PC-9 (cell line): ENCODE results near the gene SLC25A47. TPM values are rescaled to one million over a fixed set of nuclear protein-coding genes. Genes with fewer than 3 reads are reported as not detected.

ENCODE experiments used
- BruUV-seq: library from RNA; stranded (reverse); fragments of 400-500 nt; replicated peaks from 2 replicates; lab custom pipeline; 2021; lab: Mats Ljungman, UMichigan
- CTCF ChIA-PET: fragments of 300-600 bp; sonication (Branson Sonifier 250); formaldehyde crosslinking; loops from one replicate; lab custom pipeline; 2022; ENCODE audit warnings: antibody characterized with exemption; lab: Charles Lee
- POLR2A ChIA-PET: fragments of 300-600 bp; sonication (Branson Sonifier 250); formaldehyde crosslinking; loops from one replicate; lab custom pipeline; 2022; ENCODE audit warnings: antibody characterized with exemption; ENCODE audit not compliant: unreplicated experiment; lab: Charles Lee
- DNase-seq, 2 experiments: peaks; one replicate each; pipeline versions ENCODE4 v3.0.0 to v3.0.0-alpha.2; 2015 to 2022; ENCODE audit warnings: mixed read lengths in 1 of 2
- H2AFZ ChIP-seq: fragments of 200-600 bp; sonication (generic); 2 replicates; pipeline ENCODE4 v1.8.1; 2017; ENCODE audit warnings: antibody characterized with exemption
- H3F3A ChIP-seq: fragments of 200-600 bp; sonication (generic); 2 replicates; pipeline ENCODE4 v1.8.1; 2017; ENCODE audit warnings: antibody characterized with exemption, mild to moderate bottlenecking, low read depth; ENCODE audit not compliant: insufficient read depth
- H3K27ac ChIP-seq: fragments of 200-600 bp; sonication (generic); 2 replicates; pipeline ENCODE4 v1.6.1; 2016; ENCODE audit warnings: mixed run types
- H3K27me3 ChIP-seq: fragments of 200-600 bp; sonication (generic); 2 replicates; pipeline ENCODE4 v1.6.1; 2016; ENCODE audit warnings: low read depth, mixed run types; ENCODE audit not compliant: insufficient read depth
- H3K36me3 ChIP-seq: fragments of 200-600 bp; sonication (generic); 2 replicates; pipeline ENCODE4 v1.6.1; 2016; ENCODE audit warnings: low read depth, mixed run types
- H3K4me1 ChIP-seq: fragments of 200-600 bp; sonication (generic); replicated peaks from 2 replicates; pipeline ENCODE4 v1.6.1; 2016; ENCODE audit warnings: mixed run types; ENCODE audit not compliant: insufficient read depth
- H3K4me2 ChIP-seq: fragments of 200-600 bp; sonication (generic); 2 replicates; pipeline ENCODE4 v1.6.1; 2017; ENCODE audit warnings: mixed run types
- H3K4me3 ChIP-seq: fragments of 200-600 bp; sonication (generic); 2 replicates; pipeline ENCODE4 v1.6.1; 2016; ENCODE audit warnings: mixed run types
- H3K79me2 ChIP-seq: fragments of 200-600 bp; sonication (generic); 2 replicates; pipeline ENCODE4 v1.6.1; 2017; ENCODE audit warnings: low read depth, mixed run types
- H3K9me2 ChIP-seq: fragments of 200-600 bp; sonication (generic); 2 replicates; pipeline ENCODE4 v1.8.1; 2017; ENCODE audit warnings: mild to moderate bottlenecking; ENCODE audit not compliant: insufficient read depth
- H3K9me3 ChIP-seq: fragments of 200-600 bp; sonication (generic); 2 replicates; pipeline ENCODE4 v1.8.1; 2016; ENCODE audit warnings: low read depth; ENCODE audit not compliant: insufficient read depth
- H4K20me1 ChIP-seq: fragments of 200-600 bp; sonication (generic); 2 replicates; pipeline ENCODE4 v1.8.1; 2017; ENCODE audit not compliant: insufficient read depth
- CTCF ChIP-seq: fragments of 200-600 bp; sonication (generic); conservative IDR thresholded peaks from 2 replicates; pipeline ENCODE4 v1.6.1; 2017; ENCODE audit warnings: mixed run types, antibody characterized with exemption, mild to moderate bottlenecking, moderate library complexity
- EZH2 ChIP-seq: fragments of 200-600 bp; sonication (generic); IDR thresholded peaks from 2 replicates; pipeline ENCODE4 v1.8.0; 2017; ENCODE audit warnings: antibody characterized with exemption, low read depth
- intact Hi-C: fragments of 100-400 bp; cut with micrococcal nuclease; formaldehyde crosslinking; loops from one replicate; pipeline ENCODE4 v1.10.0; 2022; ENCODE audit not compliant: unreplicated experiment
- total RNA-seq: library from RNA; stranded (reverse); gene quantifications from 2 replicates; pipeline ENCODE4 v1.2.3, GENCODE V29; 2021

The SLC25A47 gene
- total RNA-seq, 1 experiment from 2014 or later: not detected

GRCh38 chr14:100313464-100314230 lies 9.5 kb upstream of the SLC25A47 start:
- Histone ChIP-seq H2AFZ (no peak overlapping the region), H3K27ac (no peak overlapping the region), H3K36me3 (no peaks in the 10 kb centered on the region), H4K20me1 (no peaks in the 10 kb centered on the region), H3K79me2 (no peaks in the 10 kb centered on the region), H3K9me3 (no peaks in the 10 kb centered on the region), H3F3A (no peaks in the 10 kb centered on the region), H3K27me3 (no peaks in the 10 kb centered on the region; the same call in 1 of the 2 replicates), H3K4me1 (no peaks in the 10 kb centered on the region), H3K4me3 (no peak overlapping the region), H3K9me2 (no peaks in the 10 kb centered on the region), H3K4me2 (no peak overlapping the region)
- intact Hi-C loops: no loop called here
- DNase-seq: no peak
- POLR2A ChIA-PET: no interaction called here
- no peak for TF ChIP-seq CTCF
- no peak for TF ChIP-seq EZH2
- BruUV-seq: no TSS peak
- CTCF ChIA-PET: no interaction called here

DNA sequence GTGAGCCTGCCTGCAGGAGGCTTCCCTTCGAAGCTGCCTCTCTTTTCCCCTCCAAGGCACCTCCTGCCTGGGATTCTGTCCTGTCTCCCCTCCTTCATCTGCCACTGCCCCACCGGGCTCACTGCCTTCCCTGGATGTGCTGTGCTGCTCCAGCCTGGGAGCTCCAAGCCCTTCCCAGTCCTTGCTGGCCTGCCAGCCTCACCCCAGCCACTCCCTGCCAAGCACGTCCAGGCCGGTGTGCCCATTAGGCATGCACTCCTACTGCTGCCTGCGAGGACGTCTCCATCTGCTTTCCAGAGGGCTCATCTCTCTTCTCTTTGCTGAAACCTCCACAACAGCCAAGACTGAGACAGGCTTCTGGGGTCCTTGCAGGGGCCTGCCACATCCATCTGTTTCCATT lies 8.4 kb upstream of the SLC25A47 start:
- TF ChIP-seq CTCF (no peak), EZH2 (no peak)
- BruUV-seq: no TSS peak
- H2AFZ ChIP-seq: no peak overlapping the region
- no peaks in the 10 kb centered on the region for H3K4me1 ChIP-seq
- H4K20me1 ChIP-seq: no peaks in the 10 kb centered on the region
- ChIA-PET POLR2A (no interaction called here), CTCF (no interaction called here)
- no peaks in the 10 kb centered on the region for H3K9me3 ChIP-seq
- no peak overlapping the region for H3K4me2 ChIP-seq
- intact Hi-C loops: no loop called here
- no peak overlapping the region for H3K4me3 ChIP-seq
- H3K79me2 ChIP-seq: no peaks in the 10 kb centered on the region
- no peaks in the 10 kb centered on the region for H3F3A ChIP-seq
- no peak for DNase-seq
- no peak overlapping the region for H3K27ac ChIP-seq
- H3K36me3 ChIP-seq: no peaks in the 10 kb centered on the region
- no peaks in the 10 kb centered on the region; the same call in 1 of the 2 replicates for H3K27me3 ChIP-seq
- H3K9me2 ChIP-seq: no peaks in the 10 kb centered on the region

DNA sequence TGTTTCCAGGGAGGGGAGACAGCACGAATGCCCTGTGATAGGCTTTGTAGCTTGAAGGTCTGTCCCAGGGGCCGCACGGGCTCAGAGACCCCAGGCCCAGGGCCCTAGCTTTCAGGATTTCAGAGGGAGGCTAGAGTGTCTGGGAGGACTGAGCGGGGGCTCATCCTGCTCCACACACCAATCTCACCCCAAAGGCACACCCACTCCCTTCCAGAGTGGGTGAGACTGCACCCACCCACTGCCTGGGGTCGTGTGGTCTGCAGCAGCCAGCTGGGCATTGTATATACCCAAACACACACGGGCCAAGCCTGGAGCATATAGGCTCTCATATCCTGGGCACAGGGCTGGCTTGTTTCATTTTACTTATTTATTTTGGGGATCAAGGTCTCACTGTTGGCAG lies 5.8 kb upstream of the SLC25A47 start:
- no peaks in the 10 kb centered on the region for H3K79me2 ChIP-seq
- H3K4me1 ChIP-seq: no peaks in the 10 kb centered on the region
- H3K27ac ChIP-seq: no peak overlapping the region
- H3K9me3 ChIP-seq: no peaks in the 10 kb centered on the region
- TF ChIP-seq CTCF (no peak), EZH2 (no peak)
- no peak overlapping the region for H3K4me2 ChIP-seq
- no peaks in the 10 kb centered on the region for H3F3A ChIP-seq
- intact Hi-C loops: no loop called here
- H3K4me3 ChIP-seq: no peak overlapping the region
- no peaks in the 10 kb centered on the region; the same call in 1 of the 2 replicates for H3K27me3 ChIP-seq
- no peaks in the 10 kb centered on the region for H4K20me1 ChIP-seq
- CTCF ChIA-PET: no interaction called here
- no TSS peak for BruUV-seq
- H2AFZ ChIP-seq: no peak overlapping the region
- no peaks in the 10 kb centered on the region for H3K9me2 ChIP-seq
- POLR2A ChIA-PET: no interaction called here
- H3K36me3 ChIP-seq: no peaks in the 10 kb centered on the region
- DNase-seq: no peak
